A673 (cell line): ENCODE results near the gene KAZN. TPM values are rescaled to one million over a fixed set of nuclear protein-coding genes. Genes with fewer than 3 reads are reported as not detected.

ENCODE experiments used
- BruUV-seq: library from RNA; stranded (reverse); fragments of 400-500 nt; replicated peaks from 2 replicates; lab custom pipeline; 2021; lab: Mats Ljungman, UMichigan
- CTCF ChIA-PET: fragments of 300-600 bp; sonication (Branson Sonifier 250); formaldehyde crosslinking; loops from one replicate; lab custom pipeline; 2022; ENCODE audit warnings: antibody characterized with exemption; lab: Charles Lee
- POLR2A ChIA-PET: fragments of 300-600 bp; sonication (Branson Sonifier 250); formaldehyde crosslinking; loops from one replicate; lab custom pipeline; 2022; ENCODE audit warnings: antibody characterized with exemption; ENCODE audit not compliant: low non-redundant PET; lab: Charles Lee
- DNase-seq: peaks from one replicate; pipeline ENCODE4 v3.0.0-alpha.2; 2015; ENCODE audit warnings: low spot score
- H3K27ac ChIP-seq: fragments of 200-600 bp; sonication (generic); 2 replicates; pipeline ENCODE4 v1.5.1; 2016; ENCODE audit warnings: mixed run types, low read depth, mild to moderate bottlenecking, mixed read lengths, antibody characterized with exemption, low read length; ENCODE audit not compliant: poor library complexity, severe bottlenecking
- H3K27me3 ChIP-seq: fragments of 200-600 bp; sonication (generic); replicated peaks from 2 replicates; pipeline ENCODE4 v1.6.1; 2017; ENCODE audit warnings: mixed run types, low read depth, mild to moderate bottlenecking, mixed read lengths, antibody characterized with exemption, low read length; ENCODE audit not compliant: insufficient read depth, poor library complexity
- H3K36me3 ChIP-seq: fragments of 200-600 bp; sonication (generic); 2 replicates; pipeline ENCODE4 v1.6.1; 2016; ENCODE audit warnings: mixed run types, mild to moderate bottlenecking, mixed read lengths, antibody characterized with exemption, low read length; ENCODE audit not compliant: insufficient read depth, poor library complexity, severe bottlenecking
- H3K4me1 ChIP-seq: fragments of 200-600 bp; sonication (generic); 2 replicates; pipeline ENCODE4 v1.6.1; 2017; ENCODE audit warnings: mixed run types, mild to moderate bottlenecking, mixed read lengths, antibody characterized with exemption, low read length; ENCODE audit not compliant: insufficient read depth, poor library complexity, severe bottlenecking
- H3K4me3 ChIP-seq: fragments of 200-600 bp; sonication (generic); 2 replicates; pipeline ENCODE4 v1.5.1; 2016; ENCODE audit warnings: low read depth, mixed run types, mild to moderate bottlenecking, mixed read lengths, low read length; ENCODE audit not compliant: poor library complexity, severe bottlenecking
- H3K9me3 ChIP-seq: fragments of 200-600 bp; sonication (generic); 2 replicates; pipeline ENCODE4 v1.6.1; 2016; ENCODE audit warnings: mixed run types, low read depth, mild to moderate bottlenecking, mixed read lengths, antibody characterized with exemption, low read length; ENCODE audit not compliant: poor library complexity, severe bottlenecking
- EZH2 ChIP-seq: fragments of 200-600 bp; sonication (generic); IDR thresholded peaks from 2 replicates; pipeline ENCODE4 v1.6.1; 2017; ENCODE audit warnings: borderline replicate concordance, low read depth, mild to moderate bottlenecking, mixed read lengths, antibody characterized with exemption, low read length; ENCODE audit not compliant: poor library complexity, severe bottlenecking
- intact Hi-C: fragments of 100-400 bp; cut with micrococcal nuclease; formaldehyde crosslinking; loops from one replicate; pipeline ENCODE4 v1.10.0; 2022; ENCODE audit not compliant: unreplicated experiment
- total RNA-seq: library from RNA; stranded (reverse); gene quantifications from 2 replicates; pipeline ENCODE4 v1.2.3, GENCODE V29; 2021
- TF ChIP-seq, protein P1 (sequence below): fragments of 300-800, 200-600 bp; sonication (generic); conservative IDR thresholded peaks from 2 replicates; pipeline ENCODE4 v1.5.1; 2017; ENCODE audit warnings: low read depth, mild to moderate bottlenecking, antibody characterized with exemption, low read length, moderate library complexity, mixed read lengths

Gene KAZN
- total RNA-seq, 1 experiment from 2014 or later: 8.0 TPM

DNA sequence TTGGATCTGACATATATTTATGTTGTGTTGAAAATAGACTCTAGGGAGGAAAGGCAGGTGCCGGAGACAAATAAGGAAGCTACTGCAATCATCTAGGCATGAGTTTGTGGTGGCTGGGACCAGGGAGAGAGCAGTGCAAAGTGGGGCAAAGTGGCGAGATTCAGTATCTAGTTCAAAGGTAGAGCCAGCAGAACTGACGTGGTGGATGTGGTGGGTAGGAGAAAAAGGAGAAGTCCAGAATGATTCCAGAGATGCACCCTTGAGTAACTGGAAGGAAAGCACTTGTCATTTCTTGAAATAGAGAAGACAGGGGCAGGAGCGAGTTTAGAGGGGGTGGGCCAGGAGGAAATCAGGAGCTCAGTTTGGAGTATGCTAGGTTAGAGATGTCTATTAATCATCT is 275.2 kb downstream of the KAZN start:
- H3K36me3 ChIP-seq: no peaks in the 10 kb centered on the region
- TF ChIP-seq EZH2: no peak
- TF ChIP-seq, protein P1, sequence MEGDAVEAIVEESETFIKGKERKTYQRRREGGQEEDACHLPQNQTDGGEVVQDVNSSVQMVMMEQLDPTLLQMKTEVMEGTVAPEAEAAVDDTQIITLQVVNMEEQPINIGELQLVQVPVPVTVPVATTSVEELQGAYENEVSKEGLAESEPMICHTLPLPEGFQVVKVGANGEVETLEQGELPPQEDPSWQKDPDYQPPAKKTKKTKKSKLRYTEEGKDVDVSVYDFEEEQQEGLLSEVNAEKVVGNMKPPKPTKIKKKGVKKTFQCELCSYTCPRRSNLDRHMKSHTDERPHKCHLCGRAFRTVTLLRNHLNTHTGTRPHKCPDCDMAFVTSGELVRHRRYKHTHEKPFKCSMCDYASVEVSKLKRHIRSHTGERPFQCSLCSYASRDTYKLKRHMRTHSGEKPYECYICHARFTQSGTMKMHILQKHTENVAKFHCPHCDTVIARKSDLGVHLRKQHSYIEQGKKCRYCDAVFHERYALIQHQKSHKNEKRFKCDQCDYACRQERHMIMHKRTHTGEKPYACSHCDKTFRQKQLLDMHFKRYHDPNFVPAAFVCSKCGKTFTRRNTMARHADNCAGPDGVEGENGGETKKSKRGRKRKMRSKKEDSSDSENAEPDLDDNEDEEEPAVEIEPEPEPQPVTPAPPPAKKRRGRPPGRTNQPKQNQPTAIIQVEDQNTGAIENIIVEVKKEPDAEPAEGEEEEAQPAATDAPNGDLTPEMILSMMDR: no peak
- intact Hi-C loops: no loop called here
- ChIA-PET POLR2A (interaction anchor here (0.5 kb wide), 1 partner anchor 10 kb away, joined by 5 read pairs; no protein-coding TSS in a partner anchor), CTCF (no interaction called here)
- H3K9me3 ChIP-seq: no peaks in the 10 kb centered on the region
- no peaks in the 10 kb centered on the region for H3K27me3 ChIP-seq
- no peak overlapping the region for H3K4me3 ChIP-seq
- H3K27ac ChIP-seq: no peak overlapping the region
- no TSS peak for BruUV-seq
- DNase-seq: no peak
- no peaks in the 10 kb centered on the region for H3K4me1 ChIP-seq

DNA sequence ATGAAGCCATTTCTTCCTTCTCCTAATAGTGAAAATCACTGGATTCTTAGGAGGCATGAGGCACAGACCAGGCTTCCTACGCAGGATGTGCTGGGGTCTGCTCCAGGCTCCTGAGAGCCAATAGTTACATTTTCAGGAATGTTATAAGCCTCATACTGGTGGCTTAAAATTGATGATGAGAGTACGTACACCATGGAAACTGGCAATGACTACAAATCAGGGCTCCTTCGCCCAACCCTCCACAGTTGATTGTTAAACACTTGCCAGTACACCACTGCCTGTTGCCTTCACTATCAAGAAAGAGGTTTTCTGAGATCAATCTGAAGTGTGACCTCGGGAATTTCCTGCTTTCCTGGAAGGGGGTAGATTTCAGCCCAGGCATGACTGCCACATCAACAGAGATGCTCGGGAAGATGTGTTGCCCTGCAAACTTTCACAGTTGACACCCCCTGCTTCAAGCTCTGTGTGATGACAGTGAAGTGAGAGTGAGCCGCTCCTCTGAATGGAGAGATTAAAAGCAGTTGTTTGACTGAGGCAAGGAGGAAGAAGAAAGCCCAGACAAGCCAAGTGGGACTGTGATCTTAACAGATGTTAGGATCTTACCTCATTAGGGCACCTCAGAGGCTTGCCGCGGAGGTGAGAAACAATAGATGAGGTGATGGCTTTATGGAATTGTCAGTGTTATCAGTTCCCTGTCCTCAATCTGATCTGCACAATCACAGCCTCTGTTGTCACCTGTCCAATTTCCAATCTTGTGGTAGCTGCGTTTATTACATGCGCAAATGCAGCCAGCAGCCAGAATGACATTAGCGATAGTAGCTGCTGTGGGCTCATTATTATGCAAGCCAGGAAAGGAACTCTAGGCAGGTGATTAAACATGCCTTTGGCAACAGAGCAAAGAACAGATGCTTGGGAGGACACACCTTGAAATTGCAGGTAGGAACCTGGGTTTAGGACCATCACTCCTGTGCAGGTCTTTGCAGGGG is 277.3 kb downstream of the KAZN start:
- no peak for TF ChIP-seq EZH2
- TF ChIP-seq, protein P1: no peak
- DNase-seq: no peak
- no peaks in the 10 kb centered on the region for H3K4me1 ChIP-seq
- no peak overlapping the region for H3K4me3 ChIP-seq
- H3K27ac ChIP-seq: no peak overlapping the region
- BruUV-seq: no TSS peak
- ChIA-PET CTCF (no interaction called here), POLR2A (no interaction called here)
- no peaks in the 10 kb centered on the region for H3K9me3 ChIP-seq
- intact Hi-C loops: no loop called here
- H3K36me3 ChIP-seq: no peaks in the 10 kb centered on the region
- H3K27me3 ChIP-seq: no peaks in the 10 kb centered on the region

DNA sequence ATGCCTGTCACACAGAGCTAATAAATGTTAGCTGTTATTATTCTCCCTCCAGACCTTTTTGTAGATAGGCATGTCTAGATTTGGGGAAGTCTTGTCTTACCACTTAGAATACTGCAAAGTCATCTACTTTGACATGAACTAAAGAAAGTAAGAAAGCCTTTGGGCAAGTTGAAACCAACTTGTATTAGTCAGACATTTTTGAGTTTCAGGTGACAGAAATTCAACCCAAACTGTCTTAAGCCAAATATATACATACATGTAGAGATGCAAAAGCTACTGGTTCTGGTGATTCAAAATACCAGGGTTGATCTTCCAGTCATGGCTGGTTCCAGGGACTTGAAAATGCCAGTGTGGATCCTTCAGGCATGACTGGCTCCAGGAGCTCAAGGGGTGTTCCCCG is 278.3 kb downstream of the KAZN start:
- TF ChIP-seq, protein P1: no peak
- no peak for TF ChIP-seq EZH2
- no peaks in the 10 kb centered on the region for H3K9me3 ChIP-seq
- no peak for DNase-seq
- no peak overlapping the region for H3K4me3 ChIP-seq
- no peaks in the 10 kb centered on the region for H3K36me3 ChIP-seq
- POLR2A ChIA-PET: no interaction called here
- intact Hi-C loops: no loop called here
- H3K4me1 ChIP-seq: no peaks in the 10 kb centered on the region
- CTCF ChIA-PET: no interaction called here
- no peaks in the 10 kb centered on the region for H3K27me3 ChIP-seq
- no peak overlapping the region for H3K27ac ChIP-seq
- no TSS peak for BruUV-seq
